Neural crest cell (in vitro differentiated cells): Measurements from ENCODE around the gene KIAA1217. TPM values are rescaled to one million over a fixed set of nuclear protein-coding genes. Genes with fewer than 3 reads are reported as not detected.

Source experiments
- DNase-seq: peaks from one replicate; pipeline ENCODE4 v3.0.0; 2021; ENCODE audit warnings: low read depth, mixed read lengths, low spot score
- H3K27ac Mint-ChIP-seq: one replicate; pipeline ENCODE4 v1.8.0; 2021; ENCODE audit warnings: mild to moderate bottlenecking, mixed read lengths; ENCODE audit not compliant: unreplicated experiment
- H3K27me3 Mint-ChIP-seq: 2 replicates; pipeline ENCODE4 v1.8.0; 2021; ENCODE audit warnings: low read depth, mild to moderate bottlenecking, mixed read lengths
- H3K36me3 Mint-ChIP-seq: 2 replicates; pipeline ENCODE4 v1.8.0; 2021; ENCODE audit warnings: low read depth, mild to moderate bottlenecking, mixed read lengths
- H3K4me1 Mint-ChIP-seq: 2 replicates; pipeline ENCODE4 v1.8.0; 2021; ENCODE audit warnings: mixed read lengths
- H3K4me3 Mint-ChIP-seq: one replicate; pipeline ENCODE4 v1.8.0; 2021; ENCODE audit warnings: mild to moderate bottlenecking, mixed read lengths
- H3K9me3 Mint-ChIP-seq: 2 replicates; pipeline ENCODE4 v1.8.0; 2021; ENCODE audit warnings: mixed read lengths
- total RNA-seq: library from RNA; stranded (reverse); gene quantifications from 2 replicates; pipeline ENCODE4 v1.2.1, GENCODE V29; 2021
- TF ChIP-seq, protein P1 (sequence below): fragments of 200-600 bp; sonication (generic); conservative IDR thresholded peaks from 2 replicates; pipeline ENCODE4 v1.5.0; 2021; ENCODE audit warnings: antibody characterized with exemption, mild to moderate bottlenecking

Gene KIAA1217
- total RNA-seq, 1 donor from 2014 or later: 10.5 TPM

DNA sequence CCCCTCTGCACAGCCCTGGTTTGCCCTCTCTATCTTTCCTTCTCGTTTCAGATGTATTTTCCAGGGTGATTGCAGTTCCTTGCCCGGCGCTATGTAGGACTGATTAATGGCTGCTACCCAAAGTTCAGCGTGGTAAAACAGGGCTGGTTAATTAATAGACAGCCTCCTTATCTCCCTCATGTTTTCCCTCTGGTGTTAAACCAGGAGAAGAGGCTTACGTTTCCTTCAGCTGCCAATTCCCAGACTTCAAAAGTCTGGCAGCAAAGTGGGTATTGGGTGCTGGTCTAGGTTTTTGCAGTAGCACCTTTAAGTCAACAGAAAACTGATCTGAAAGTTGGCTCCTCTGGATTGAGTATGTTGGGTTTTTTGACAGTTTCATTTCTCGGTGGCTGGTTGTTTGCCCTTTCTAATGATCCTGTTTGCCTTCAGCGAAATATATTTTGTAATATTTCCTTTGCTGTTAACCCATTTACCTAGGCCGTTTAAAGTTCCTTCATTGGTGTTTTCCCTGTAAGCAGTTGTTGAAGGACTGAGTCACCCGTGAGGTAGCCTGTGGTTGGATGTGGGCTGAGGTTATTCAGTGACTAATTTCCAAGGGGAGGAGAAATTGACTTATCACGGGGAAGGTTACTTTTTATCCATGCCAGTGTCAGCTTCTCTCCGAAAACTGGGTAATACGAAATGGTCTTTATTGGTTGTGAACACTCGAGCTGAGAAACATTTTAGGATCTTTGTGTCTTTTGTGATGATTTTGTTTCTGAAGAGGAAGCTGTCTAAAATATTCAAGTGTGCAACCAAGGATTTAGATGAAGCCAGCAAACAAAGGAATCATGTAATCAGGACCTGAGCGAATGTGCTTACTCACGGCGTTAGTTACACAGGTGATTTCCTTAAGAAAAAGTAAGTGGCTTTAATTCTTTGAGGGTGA lies 257.2 kb downstream of the KIAA1217 start:
- Mint-ChIP-seq H3K4me3 (no peak overlapping the region), H3K27ac (no peak overlapping the region), H3K4me1 (no peaks in the 10 kb centered on the region), H3K27me3 (no peaks in the 10 kb centered on the region), H3K9me3 (peaks cover 4% of the 10 kb centered on the region), H3K36me3 (no peaks in the 10 kb centered on the region)
- TF ChIP-seq, protein P1, sequence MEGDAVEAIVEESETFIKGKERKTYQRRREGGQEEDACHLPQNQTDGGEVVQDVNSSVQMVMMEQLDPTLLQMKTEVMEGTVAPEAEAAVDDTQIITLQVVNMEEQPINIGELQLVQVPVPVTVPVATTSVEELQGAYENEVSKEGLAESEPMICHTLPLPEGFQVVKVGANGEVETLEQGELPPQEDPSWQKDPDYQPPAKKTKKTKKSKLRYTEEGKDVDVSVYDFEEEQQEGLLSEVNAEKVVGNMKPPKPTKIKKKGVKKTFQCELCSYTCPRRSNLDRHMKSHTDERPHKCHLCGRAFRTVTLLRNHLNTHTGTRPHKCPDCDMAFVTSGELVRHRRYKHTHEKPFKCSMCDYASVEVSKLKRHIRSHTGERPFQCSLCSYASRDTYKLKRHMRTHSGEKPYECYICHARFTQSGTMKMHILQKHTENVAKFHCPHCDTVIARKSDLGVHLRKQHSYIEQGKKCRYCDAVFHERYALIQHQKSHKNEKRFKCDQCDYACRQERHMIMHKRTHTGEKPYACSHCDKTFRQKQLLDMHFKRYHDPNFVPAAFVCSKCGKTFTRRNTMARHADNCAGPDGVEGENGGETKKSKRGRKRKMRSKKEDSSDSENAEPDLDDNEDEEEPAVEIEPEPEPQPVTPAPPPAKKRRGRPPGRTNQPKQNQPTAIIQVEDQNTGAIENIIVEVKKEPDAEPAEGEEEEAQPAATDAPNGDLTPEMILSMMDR: no peak
- DNase-seq: no peak

DNA sequence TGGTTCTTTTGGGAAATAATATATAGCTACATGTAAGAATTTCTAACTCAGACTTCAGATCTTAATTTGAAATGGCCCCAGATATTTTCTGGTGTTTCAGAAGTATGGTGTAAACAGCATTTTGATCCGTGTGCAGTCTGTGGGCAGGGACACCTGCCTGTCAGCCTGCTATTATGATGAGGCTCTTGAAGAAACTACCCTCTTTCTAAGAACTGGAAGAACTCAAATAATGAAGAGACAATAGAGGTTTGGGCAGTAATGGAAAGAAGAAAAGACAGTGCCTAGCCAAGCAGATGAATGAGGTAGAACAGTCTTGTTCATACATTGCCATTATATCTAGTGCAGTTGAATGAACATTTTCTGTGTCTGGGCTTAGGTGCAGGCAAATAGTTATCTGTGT lies 258.2 kb downstream of the KIAA1217 start:
- Mint-ChIP-seq H3K4me1 (no peaks in the 10 kb centered on the region), H3K27me3 (no peaks in the 10 kb centered on the region), H3K4me3 (no peak overlapping the region), H3K27ac (no peak overlapping the region), H3K9me3 (peaks cover 4% of the 10 kb centered on the region), H3K36me3 (no peaks in the 10 kb centered on the region)
- DNase-seq: no peak
- TF ChIP-seq, protein P1: no peak

DNA sequence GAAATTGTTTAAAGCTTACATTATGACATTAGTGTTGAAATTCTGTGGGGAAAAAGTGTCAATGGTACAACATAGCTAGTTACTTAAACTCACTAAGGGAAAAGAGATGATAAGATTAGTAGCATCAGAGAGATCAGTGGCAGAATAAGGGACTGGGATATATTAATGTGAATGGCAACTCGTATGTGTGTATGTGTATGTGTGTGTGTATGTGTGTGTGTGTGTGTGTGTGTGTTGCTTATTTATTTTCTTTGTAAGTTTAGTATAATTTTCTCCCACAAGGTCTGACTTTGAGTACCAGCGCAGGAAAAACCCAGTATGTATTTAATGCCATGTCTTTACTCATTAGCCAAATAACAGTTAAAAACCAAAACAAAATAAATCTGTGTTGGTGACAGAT lies 258.7 kb downstream of the KIAA1217 start:
- Mint-ChIP-seq H3K4me1 (no peaks in the 10 kb centered on the region), H3K9me3 (peaks cover 4% of the 10 kb centered on the region), H3K36me3 (peaks cover under 1% of the 10 kb centered on the region), H3K4me3 (no peak overlapping the region), H3K27me3 (no peaks in the 10 kb centered on the region), H3K27ac (no peak overlapping the region)
- no peak for DNase-seq
- TF ChIP-seq, protein P1: no peak

DNA sequence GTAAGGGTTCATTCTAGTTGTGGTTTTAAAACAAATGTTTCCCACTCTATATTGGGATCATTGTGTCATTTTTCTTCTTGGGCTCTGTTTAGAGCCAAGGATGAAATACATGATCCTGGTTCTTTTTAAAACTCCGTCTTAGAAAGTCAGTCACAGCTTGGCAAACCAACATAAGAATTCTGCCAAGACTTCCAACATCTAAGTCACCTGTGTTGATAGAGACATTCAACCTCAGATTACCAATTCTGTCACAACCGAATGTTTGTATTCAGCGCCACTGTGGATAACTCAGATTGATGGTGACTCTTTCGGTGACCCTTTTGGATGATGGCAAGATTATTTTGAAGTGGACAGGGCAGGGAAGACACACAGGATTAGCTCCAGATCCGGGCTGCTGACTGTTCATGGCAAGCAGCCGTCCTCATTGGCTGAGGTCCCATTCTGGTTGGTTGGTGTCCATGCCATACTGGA lies 259.4 kb downstream of the KIAA1217 start:
- peaks cover 8% of the 10 kb centered on the region for H3K36me3 Mint-ChIP-seq
- no peak overlapping the region for H3K4me3 Mint-ChIP-seq
- H3K27ac Mint-ChIP-seq: no peak overlapping the region

DNA sequence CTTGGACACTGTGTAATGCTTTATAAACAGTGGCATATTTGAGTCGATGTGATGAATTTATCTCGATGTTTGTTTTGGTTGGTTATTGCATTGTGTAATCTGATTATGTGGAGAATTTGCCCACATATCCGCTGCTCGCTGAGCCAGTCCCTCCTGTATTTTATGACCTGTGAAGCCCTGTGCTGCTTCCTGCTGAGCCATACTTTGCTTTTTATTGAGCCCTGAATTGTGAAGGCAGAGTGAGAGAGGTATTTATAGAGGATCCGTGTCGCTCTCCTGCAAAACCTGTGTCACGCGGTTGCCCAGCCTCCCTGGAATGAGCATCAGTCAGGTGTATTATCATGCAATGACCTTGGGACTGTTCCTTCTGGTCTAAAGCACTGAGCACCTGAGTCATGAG lies 261.1 kb downstream of the KIAA1217 start:
- no peaks in the 10 kb centered on the region for H3K27me3 Mint-ChIP-seq
- H3K9me3 Mint-ChIP-seq: peaks cover 10% of the 10 kb centered on the region
- H3K4me3 Mint-ChIP-seq: no peak overlapping the region
- H3K27ac Mint-ChIP-seq: no peak overlapping the region
- TF ChIP-seq, protein P1: no peak
- no peak for DNase-seq
- peaks cover 16% of the 10 kb centered on the region for H3K36me3 Mint-ChIP-seq
- H3K4me1 Mint-ChIP-seq: no peaks in the 10 kb centered on the region

More for the DNA sequence above, 259.4 kb downstream of the KIAA1217 start:
- H3K27me3 Mint-ChIP-seq: no peaks in the 10 kb centered on the region
- DNase-seq: no peak
- no peaks in the 10 kb centered on the region for H3K4me1 Mint-ChIP-seq
- TF ChIP-seq, protein P1: no peak
- H3K9me3 Mint-ChIP-seq: peaks cover 9% of the 10 kb centered on the region
